Measurements from ENCODE around the gene KPTN.

The KPTN gene

DNA sequence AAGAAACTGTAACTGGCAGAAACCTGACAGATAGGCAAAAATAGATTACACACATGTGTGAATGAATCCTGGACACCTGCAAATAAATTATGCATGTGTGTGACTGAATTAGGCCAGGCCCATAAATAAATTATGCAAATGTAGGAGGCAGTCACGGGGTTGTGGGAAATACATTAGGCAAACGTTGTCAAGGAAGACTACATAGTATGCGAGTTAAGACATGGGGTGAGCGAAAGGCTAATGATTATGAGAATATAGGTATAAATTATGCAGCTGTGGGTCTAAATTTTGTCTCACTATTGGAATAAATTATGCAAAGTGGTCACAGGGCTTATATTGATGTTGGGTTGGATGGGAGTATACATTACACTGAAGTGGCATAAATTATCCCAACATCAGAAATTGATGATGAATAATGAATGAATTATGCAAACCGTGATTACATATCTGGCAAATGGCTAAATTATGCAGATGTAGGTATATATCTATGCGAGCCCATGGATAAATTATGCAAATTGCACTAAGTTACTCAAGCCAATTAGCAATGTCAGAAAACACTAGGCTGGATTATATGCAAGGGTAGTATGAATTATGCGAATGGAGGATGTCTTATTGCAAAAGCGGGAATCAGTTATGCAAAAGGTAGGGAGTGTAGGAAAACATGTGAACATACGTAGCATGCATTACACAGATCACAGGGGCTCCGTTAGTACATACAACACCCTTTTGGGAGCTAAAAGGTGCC is 19.2 kb downstream of the KPTN start:
- no peak for DNase-seq

DNA sequence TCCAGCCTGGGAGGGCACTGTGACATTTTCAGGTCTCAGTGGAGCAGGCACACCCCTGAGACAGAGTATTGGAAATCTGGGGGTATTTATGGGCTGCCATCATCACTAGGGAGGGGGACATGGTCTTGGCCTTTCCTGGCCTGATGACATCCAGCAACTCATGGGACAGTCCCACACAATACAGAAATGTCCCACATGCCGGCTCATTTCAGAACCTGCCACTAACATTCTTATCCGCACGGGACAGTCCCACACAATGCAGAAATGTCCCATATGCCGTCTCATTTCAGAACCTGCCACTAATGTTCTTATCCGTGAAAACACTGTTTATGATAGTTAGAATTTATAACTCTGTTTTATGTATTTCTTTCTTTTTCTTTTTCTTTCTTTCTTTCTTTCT is 22.1 kb downstream of the KPTN start:
- DNase-seq = no peak

DNA sequence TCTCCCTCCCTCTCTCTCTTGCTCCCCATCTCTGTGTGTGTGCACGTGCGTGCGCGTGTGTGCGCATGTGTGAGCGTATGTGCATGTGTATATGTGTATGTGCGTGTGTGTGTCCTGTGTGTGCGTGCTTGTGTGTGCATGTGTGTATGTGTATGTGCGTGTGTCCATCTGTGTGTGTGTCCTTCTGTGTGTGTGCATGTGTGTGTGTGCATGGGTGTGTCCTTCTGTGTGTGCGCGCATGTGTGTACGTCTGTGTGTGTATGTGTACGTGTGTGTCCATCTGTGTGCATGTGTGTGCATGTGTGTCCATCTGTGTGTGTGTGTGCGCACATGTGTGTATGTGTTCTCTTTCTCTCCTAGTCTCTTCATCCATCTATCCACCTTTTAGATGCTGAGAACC is 24.5 kb downstream of the KPTN start:
- no peak for DNase-seq

DNA sequence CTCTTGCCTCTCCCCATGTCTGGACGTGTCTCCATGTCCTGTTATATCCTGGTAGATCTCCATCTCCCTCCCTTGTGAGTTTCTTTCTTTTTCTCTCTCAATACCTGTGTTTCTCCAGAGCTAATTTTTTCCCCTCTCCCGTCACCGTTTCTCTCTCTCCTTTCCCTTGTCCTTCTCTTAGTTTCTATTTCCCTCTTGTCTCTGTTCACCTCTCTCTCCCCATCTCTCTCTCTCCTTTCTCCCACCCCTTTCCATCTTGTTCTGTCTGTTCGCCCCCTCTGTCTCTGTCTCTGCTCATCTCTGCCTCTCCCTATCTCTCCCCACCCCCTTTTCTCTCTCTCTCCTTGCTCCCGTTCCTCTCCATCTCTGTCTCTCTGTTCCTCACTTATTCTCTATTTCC is 25.3 kb downstream of the KPTN start:
- DNase-seq = no peak

DNA sequence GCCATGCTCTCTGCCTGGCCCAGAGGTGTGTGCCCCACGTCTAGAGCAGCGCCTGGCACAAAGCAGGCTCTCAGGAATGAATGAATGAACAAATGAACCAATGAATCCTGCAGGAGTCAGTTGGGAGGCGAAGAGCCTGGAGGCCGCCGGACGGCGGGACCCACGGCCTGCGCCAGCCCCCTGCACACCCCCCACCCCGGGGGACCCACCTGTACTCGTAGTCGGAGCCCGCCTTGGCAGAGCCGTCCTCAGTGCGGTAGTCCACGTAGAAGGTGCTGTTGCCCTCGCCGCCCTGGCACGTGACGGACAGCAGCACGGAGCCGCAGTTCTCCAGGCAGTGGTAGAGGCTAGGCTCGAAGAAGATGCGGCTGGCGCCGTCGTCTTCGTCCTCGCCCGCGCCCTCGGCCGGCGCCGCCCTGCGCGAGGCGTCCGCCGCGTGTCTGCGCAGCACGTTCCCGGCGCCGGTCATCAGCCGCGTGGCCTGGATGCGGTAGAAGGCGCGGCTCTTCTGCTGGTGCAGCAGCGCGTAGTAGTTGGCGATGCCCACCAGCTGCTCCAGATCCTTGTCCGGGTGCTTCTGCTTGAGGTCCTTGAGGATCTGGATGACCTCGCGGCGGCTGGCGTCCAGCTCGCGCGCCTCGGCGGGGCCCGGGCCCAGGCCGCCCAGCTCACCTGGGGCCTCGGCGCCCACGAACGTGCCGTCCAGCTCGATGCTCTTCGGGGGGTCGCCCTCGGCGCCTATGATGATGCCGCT is 27.1 kb downstream of the KPTN start:
- no peak for DNase-seq

DNA sequence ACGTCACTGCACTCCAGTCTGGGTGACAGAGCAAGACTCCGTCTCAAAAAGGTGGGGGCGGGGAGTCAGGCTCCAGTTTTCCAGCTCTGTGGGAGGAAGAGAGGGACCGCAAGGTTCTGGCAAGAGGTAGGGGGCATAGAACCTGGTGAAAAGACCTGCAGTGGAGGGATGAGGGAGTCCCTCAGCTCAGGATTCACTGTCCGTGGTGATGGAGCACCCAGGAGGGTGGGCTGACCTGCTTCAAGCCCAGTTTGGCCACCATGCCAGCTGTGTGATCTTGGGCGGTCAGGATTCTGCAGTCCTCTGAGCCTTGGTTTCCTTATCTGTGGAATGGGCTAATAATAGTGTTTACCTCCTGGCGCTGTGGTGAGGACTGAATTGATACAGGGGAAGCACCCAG is 33.5 kb downstream of the KPTN start:
- DNase-seq = no peak

DNA sequence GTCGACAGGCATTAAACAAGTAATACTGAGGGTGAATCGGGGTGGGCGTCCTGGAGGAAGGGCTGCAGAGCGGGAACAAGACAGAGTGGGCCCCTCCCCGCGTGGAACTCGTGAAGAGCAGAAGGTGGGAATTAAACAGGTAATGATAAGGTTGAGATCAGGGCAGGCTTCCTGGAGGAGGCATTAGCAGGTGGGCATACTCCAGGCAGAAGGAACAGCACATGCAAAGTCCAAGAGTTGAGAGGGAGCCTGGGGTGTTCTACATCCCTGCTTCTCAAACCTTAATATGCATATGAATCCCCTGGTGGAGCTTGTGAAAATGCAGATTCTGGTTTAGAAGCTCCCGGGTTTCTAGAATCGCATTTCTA is 35.7 kb downstream of the KPTN start:
- no peak for DNase-seq

DNA sequence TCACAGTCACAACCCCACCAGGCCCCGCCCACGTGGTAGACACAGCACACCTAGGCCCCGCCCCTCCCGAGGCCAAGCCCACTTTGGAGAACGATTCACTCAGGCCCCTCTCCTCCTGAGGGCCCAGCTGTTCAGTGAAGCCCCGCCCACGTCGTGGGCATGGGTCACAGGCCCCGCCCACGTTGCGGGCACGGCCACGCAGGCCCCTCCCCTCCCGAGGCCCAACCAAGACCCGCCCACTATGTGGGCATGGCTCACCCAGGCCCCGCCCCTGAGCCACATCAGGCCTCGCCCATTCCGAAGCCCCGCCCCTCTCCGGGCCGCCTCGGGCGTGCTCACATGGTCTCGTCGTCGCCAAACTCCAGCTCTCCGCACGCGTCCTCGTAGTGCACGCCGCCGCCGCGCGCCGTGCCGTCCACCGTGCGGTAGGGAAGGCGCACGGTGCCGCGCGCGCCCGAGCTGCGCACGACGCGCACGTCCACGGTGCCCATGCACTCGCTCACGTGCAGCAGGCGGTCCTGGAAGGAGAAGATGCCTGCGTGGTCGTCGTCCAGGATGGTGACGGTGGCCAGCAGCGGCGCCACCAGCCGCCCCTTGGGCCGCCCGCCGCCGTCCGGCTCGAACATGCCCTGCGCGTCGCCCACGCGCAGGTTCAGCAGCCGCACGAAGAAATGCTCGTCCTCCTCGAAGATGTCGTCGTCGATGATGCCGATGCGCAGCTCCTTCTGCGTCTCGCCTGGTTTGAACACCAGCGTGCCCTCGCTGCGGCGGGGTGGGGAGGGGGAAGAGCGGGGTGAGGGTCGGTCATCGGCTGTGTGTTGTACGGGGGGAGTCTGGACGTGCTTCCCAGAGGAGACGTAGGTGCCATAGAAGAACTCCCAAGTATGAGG is 36.3 kb downstream of the KPTN start:
- no peak for DNase-seq

DNA sequence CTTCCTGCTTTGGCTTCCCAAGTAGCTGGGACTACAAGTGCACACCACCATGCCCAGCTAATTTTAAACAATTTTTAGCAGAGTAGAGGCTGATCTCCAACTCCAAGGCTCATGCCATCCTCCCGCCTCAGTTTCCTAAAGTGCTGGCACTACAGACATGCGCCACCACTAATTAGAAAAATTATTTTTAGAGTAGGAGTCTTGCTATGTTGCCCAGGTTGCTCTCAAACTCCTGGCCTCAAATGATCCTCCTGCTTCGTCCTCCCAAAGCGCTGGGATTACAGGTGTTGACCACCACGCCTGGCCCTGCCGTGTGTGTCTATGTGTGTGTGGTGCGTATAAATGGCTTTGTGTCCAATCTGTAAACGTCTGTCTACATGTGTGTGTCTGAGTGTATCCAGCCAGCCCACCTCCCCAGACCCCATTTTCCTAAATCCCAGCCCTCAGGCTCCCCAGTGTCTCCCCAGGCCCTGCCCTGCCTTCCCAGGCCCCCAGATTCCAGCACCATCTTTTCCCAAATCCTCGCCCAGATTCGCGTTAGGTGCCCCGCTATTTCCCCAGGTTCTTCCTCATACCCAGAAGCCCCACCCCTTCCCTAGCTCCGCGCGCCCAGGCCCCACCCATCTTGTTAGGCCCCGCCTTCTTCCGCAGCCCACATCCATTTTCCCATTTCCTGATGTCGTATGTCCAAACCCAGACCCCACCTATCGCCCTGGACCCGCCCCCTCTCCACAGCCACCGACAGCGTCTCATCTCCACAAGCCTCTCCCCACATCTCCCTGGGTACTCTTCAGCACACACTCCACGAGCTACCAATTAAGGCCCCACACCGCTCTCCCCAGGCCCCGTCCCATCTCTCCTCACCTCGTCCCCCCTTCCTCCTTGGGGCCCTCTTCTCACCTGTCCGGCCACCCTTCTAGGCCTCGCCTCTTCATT is 37.2 kb downstream of the KPTN start:
- no peak for DNase-seq

DNA sequence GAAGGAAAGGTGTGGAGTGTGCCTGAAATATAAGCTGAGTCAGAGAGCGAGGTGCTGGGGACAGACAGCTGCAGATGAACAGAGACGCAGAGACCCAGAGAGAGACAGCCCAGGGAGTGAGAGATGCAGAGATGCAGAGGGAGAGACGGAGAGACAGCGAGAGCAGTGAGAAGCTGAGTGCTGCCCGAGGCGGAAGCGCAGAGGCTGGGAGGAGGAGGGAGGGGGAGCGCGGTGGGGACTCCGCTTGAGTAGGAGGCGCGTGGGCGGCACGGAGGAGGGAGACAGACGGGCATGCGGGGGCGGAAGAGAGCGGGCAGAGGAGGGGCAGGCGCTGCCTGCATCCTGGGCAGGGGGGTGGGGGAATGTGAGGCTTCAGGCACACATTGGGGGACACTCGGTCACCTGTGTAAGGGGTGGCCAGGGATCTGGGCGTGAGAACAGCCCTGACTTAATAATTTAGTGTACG is 38.0 kb downstream of the KPTN start:
- peak; percentile 8 to 12 for DNase-seq

DNA sequence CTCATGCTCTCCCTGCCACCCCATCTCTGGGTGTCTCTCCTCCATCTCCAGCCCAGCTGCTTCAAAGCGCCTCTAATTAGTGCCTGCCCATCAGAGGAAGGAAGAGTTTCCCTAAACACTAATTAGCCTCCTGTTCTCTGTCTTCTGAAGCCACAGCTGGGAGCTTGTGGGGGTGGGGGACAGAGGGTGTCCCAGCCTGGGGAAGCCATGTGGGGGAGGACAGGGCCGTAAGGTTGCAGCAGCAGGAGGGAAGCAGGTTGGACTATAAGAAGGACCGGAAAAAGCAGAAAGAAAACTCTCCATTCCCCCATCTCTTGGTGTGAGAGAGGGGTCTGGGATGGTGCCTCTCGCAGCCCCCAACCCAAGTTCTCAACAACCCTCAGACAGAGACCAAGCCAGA is 38.5 kb downstream of the KPTN start:
- DNase-seq = no peak

DNA sequence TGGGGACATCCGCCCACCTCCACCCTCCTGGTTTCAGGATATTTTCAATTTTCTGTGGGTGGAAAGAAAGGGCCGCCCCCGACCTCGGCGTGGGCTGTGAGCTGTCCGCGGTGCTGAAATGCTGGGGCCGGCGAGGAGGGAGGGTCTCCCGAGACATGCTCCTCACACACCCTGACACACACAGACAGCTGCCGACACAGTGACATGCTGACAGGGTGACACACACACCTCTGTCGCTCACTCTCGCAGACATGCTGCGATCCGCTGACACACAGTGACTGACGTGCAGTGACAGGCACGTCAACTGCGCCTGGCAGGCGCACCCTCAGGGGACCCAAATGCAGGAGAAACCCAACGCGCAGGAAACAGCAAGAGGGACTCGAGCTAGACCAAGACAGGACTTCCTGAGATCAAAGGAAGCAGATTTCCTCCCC is 39.6 kb downstream of the KPTN start:
- DNase-seq = no peak

DNA sequence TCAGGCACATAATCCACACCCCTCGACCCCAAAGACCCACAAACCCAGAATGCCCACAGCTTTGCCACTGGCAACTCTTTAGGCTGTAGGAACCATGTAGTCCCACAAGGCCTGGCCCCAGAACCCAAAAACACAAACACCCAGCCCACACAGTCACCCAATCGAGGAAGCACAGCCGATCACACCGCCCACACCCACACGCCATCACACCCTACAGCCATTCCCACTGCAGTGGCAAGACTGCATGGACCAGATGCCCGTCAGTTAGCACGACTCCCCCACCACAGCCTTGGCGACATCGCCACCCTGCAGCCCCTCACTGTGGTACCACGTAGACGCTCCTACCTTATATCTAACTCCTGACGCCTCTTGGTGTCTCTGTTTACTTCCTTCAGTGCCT is 40.7 kb downstream of the KPTN start:
- DNase-seq = no peak

DNA sequence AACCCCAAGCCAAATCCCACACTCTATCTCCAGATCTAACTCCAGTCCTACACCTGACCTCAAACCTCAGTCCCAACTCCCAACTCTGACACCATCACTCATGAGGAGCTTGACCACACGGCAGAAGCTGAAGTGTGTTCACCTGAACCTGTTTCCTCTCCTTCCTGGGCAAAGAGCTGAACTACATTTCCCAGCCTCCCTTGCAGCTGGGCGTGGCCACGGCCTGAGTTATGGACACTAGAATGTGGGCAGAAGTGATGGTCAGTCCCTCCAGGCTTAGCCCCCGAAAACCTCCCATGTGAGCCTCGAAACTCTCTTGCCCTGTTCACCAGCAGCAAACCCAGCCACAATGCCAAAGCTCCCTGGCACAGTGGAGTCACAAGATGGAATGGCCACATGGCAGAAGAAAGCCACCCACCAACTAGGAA is 45.2 kb downstream of the KPTN start:
- DNase-seq = no peak

DNA sequence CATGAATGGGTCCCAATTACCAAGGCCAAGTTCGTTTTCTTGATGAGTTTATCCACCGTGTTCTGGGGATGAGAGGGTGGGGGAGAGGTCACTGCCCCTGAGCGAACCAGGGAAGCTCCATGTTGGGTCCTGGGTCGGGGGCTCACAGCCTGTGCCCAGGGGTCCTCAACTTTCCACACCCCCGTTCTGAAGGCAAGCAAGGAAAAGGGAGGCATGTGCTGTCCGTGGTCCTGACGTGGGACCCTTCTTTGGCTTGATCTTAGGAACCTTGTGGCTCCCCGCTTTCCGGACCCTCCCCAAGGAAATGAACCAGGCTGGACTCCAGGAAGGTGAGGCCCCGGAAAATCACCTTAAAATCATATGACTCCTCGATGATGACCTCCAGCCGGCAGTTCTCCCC is 46.5 kb downstream of the KPTN start:
- DNase-seq = no peak

DNA sequence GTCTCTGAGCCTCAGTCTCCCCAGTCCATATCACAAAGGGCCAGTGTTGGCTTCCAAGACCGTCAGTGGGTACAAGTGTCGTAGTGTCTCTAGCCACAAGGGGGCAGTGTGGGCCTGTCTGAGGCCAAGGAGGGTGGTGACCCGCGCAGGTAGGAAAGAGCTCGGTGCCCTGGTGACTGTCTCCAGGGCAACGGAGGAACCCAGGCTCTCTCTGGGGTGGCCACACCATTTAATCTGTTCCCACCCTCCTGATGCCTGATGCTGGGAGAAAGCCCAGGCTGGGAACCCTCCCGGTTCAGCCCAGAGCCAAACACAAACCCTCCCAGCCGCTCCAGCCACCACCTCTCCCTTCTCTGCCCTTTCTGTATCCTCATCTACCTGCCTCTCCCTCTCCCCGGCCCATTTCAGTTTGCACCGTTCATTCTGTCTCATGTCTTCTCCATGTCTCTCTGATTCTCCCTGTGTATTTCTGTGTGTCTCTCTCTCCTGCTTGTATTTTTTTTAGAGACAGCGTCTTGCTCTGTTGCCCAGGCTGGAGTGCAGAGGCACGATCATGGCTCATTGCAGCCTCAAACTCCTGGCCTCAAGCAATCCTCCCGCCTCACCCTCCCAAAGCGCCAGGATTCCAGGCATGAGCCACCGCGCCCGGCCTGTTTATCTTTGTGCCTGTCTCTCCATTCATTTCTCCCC is 47.2 kb downstream of the KPTN start:
- peak; percentile 44 to 57 for DNase-seq

DNA sequence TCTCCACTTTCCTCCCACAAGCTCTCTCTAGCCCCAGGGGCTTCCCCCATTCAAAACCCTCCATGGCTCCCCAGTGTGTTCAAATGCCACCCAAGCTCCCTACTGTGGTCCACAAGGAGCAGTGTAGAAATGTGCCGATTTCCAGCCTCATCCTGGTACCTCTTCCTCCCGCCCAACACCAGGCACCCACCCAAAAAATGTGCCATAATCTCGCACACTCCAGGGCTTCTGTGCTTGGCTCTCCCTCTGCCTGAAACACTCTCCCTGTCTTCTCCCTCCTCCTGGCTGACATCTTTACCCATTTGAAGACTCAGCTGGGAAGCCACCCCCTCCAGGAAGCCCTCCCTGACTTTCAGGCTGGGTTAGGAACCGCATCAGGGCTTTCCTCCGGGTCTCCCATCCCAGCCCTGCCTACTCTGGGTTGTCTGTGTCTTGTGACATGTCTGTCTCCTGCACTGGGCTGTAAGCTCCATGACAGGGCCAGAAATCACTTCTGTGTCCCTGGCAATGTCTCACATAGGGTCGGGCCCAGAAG is 48.1 kb downstream of the KPTN start:
- no peak for DNase-seq

DNA sequence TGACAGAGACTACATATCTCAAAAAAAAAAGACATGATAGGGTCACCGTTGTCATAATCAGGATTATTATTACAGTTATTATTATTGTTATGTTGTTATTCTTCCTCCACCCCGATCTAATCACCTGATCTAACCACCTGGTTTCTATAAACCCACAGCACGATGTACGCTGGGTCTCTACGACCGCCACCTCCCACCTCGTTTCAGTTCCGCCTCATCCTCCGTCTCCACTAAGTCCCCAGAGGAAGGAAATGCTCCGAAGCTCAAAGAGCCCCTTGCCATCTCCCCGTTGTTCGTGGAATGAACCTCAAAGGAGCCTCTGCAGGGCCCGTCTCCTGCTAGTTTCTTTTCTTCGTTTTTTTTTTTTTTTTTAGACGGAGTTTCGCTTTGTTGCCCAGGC is 48.8 kb downstream of the KPTN start:
- DNase-seq = no peak

DNA sequence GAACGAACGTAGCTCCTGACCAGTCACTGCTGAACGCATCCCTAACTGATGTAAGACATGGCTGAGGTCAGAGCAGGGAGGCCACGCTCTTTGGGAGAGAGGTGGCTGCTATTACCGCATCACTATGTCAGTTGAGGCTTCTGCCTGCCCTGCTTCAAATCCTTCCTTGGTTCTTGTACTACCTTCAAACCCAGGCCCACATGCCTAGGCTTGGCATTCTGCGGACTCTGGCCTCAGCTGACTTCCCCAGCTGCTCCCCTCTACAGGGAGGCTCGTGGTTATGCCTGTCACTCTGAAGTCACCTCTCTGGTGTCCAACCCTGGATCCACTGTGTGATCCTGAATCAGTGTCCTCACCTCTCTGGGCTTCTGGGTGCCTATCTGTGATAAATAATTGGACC is 49.9 kb downstream of the KPTN start:
- no peak for DNase-seq

DNA sequence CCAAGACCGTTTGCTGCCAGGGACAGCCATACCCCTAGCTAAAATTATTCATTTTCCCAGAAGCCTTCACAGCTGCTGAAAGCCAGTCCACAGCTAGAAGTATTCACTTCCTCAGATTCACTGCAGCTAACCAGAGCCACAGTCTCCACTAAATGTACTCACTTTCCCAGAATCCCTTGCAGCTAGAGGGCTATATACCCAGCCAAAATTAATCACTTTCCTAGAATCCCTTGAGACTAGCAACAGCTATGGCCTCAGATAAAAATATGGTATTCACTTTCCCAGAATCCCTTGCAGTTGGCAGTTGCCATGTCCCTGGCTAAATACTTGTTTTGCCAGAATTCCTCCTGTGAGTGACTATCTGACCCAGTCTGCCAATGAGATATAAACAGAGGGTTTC is 50.9 kb downstream of the KPTN start:
- DNase-seq = peak; percentile 22

DNA sequence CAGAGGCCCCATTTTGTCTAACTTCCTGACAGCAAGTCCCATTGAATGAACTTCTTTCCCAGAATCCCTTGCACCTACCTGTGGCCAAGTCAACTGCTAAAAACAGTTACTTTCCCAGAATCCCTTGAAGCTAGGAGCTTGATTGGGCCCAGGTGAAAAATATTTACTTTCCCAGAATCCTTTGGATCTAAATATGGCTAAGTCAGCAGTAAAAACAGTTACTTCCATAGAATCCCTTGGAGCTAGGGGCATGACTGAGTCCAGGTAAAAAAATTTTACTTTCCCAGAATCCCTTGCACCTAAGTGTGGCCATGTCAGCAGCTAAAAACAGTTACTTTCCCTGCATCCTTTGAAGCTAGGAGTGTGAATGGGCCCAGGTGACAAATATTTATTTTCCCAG is 51.5 kb downstream of the KPTN start:
- no peak for DNase-seq

All from AML-193 (cell line).